OCI-LY7 (cell line): ENCODE measurements around the gene TRIM46.

Experiments
- CTCF ChIP-seq: fragments of 200-600 bp; sonication (generic); conservative IDR thresholded peaks from 2 replicates; pipeline ENCODE4 v1.5.1; 2014; ENCODE audit warnings: mild to moderate bottlenecking, antibody characterized with exemption, low read length, moderate library complexity, mixed read lengths
- EZH2phosphoT487 ChIP-seq: fragments of 200-600 bp; sonication (generic); IDR thresholded peaks from 2 replicates; pipeline ENCODE4 v1.6.1; 2018; ENCODE audit warnings: low read depth, borderline replicate concordance, mild to moderate bottlenecking, mixed run types, antibody characterized with exemption, low read length, moderate library complexity, mixed read lengths

- no peak for TF ChIP-seq CTCF
- no peak for TF ChIP-seq EZH2phosphoT487
These were observed 46.3 kb upstream of the TRIM46 start, which contains the start of gene EFNA1 for GRCh38 chr1:155127105-155127966.
